ENCODE results near the gene NKRF. TPM values are rescaled to one million over a fixed set of nuclear protein-coding genes. Genes with fewer than 3 reads are reported as not detected.
A peak's percentile ranks its signal among the peaks of the same experiment; 100 is the strongest.

Gene NKRF
- total and polyA plus RNA-seq, 2 experiments from 2014 or later = 4.2 to 5.1 TPM

DNA sequence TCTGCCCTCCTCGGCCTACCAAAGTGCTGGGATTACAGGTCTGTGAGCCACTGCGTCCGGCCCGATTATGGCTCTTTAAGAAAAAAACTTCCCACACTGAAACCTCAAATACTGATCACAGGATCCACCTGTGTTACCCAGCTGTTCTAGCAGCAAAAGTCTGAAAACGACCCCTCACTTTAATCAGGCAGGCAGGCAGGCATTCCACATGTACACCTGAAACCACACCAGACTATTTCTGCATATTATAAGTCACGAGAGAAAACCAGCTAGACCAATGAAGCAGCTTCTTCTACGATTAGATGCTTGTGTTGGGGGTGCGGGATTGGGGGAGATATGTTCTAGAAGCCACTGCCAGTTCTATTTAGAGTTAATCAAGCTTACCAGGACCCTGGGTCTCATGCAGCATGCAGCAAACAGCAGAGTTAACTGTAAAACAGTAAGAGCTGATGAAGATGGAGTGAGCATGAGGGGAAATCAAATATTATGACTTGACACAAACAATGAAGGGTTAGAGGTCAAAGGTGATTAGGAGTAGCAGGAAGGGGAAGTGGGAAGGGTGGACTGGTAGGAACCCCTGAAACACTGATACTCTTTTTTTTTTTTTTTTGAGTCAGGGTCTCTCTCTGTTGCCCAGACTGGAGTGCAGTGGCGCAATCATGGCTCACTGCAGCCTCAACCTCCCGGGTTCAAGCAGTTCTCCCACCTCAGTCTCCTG is 18.9 kb upstream of the NKRF start:
- Histone ChIP-seq H3K4me1 (ENCODE audit: low read depth) (no peaks in the 10 kb centered on the region), H3K36me3 (no peaks in the 10 kb centered on the region), H3K9me3 (ENCODE audit: low read depth) (no peaks in the 10 kb centered on the region), H3K27me3 (no peaks in the 10 kb centered on the region), H3K27ac (no peak overlapping the region), H3K4me3 (no peak overlapping the region)
- no peak for DNase-seq (ENCODE audit: low read depth in 1 of 2, low spot score in 1 of 2)
- no peak for TF ChIP-seq CTCF (IDR thresholded peaks at IDR 0.05; ENCODE audit: low read depth, low read length)

- H3K36me3 ChIP-seq = no peaks in the 10 kb centered on the region
- H3K27me3 ChIP-seq = no peaks in the 10 kb centered on the region
- no peak for TF ChIP-seq CTCF (IDR thresholded peaks at IDR 0.05; ENCODE audit: low read depth, low read length)
- H3K4me3 ChIP-seq = no peak overlapping the region
- H3K27ac ChIP-seq = no peak overlapping the region
- no peaks in the 10 kb centered on the region for H3K9me3 ChIP-seq (ENCODE audit: low read depth)
- H3K4me1 ChIP-seq (ENCODE audit: low read depth) = no peaks in the 10 kb centered on the region
- DNase-seq (ENCODE audit: low read depth in 1 of 2, low spot score in 1 of 2) = no peak
Measured at GRCh38 chrX:119624417-119624816, 18.2 kb upstream of the NKRF start.

GRCh38 chrX:119622356-119623232 is 16.4 kb upstream of the NKRF start:
- Histone ChIP-seq H3K4me3 (no peak overlapping the region), H3K4me1 (ENCODE audit: low read depth) (no peaks in the 10 kb centered on the region), H3K9me3 (ENCODE audit: low read depth) (no peaks in the 10 kb centered on the region), H3K27ac (no peak overlapping the region), H3K27me3 (no peaks in the 10 kb centered on the region), H3K36me3 (no peaks in the 10 kb centered on the region)
- no peak for TF ChIP-seq CTCF (IDR thresholded peaks at IDR 0.05; ENCODE audit: low read depth, low read length)
- DNase-seq (ENCODE audit: low read depth in 1 of 2, low spot score in 1 of 2) = peak in 1 of 2 donors; percentile 72

DNA sequence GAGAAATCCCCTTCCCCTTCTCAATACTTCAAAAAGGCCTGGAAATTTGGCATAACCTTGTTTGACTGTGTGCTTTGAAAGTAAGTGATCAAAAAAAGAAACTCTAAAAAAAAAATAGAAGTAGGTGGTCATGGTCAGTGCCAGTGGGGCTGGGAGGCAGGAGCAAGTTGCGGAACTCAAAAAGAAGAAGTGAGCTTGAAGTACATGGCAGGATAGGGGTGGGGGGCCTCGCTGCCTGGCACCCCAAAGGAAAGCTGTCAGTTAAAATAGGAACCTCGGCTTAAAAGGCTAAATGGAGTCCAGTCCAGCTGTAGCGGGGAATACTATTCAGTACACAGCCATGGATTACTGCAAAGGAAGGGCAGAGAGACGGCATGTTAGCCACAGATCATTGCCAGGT is 12.2 kb upstream of the NKRF start:
- no peaks in the 10 kb centered on the region for H3K4me1 ChIP-seq (ENCODE audit: low read depth)
- no peaks in the 10 kb centered on the region for H3K36me3 ChIP-seq
- no peak for TF ChIP-seq CTCF (IDR thresholded peaks at IDR 0.05; ENCODE audit: low read depth, low read length)
- H3K9me3 ChIP-seq (ENCODE audit: low read depth) = no peaks in the 10 kb centered on the region
- no peak overlapping the region for H3K27ac ChIP-seq
- H3K27me3 ChIP-seq = no peaks in the 10 kb centered on the region
- DNase-seq (ENCODE audit: low read depth in 1 of 2, low spot score in 1 of 2) = no peak
- no peak overlapping the region for H3K4me3 ChIP-seq

GRCh38 chrX:119617517-119618164 is 11.4 kb upstream of the NKRF start:
- no peaks in the 10 kb centered on the region for H3K9me3 ChIP-seq (ENCODE audit: low read depth)
- H3K27ac ChIP-seq = no peak overlapping the region
- no peak for TF ChIP-seq CTCF (IDR thresholded peaks at IDR 0.05; ENCODE audit: low read depth, low read length)
- no peaks in the 10 kb centered on the region for H3K36me3 ChIP-seq
- H3K4me3 ChIP-seq = no peak overlapping the region
- no peak for DNase-seq (ENCODE audit: low read depth in 1 of 2, low spot score in 1 of 2)
- no peaks in the 10 kb centered on the region for H3K4me1 ChIP-seq (ENCODE audit: low read depth)
- H3K27me3 ChIP-seq = no peaks in the 10 kb centered on the region

All from cardiac muscle cell (in vitro differentiated cells and primary cell).